Measurements from ENCODE around the gene MPPED2. TPM values are rescaled to one million over a fixed set of nuclear protein-coding genes. Genes with fewer than 3 reads are reported as not detected.

The MPPED2 gene
- total and polyA plus RNA-seq, 4 donors, result 7.1 to 20.4 (median 7.9) TPM

GRCh38 chr11:30412509-30412908, 173.6 kb downstream of the MPPED2 start:
- H3K4me1 ChIP-seq (ENCODE audit: control insufficient read depth in 1 of 2, insufficient read depth in 2 of 2, low read length in 2 of 2), result no peaks in the 10 kb centered on the region
- no peaks in the 10 kb centered on the region for H3K9me3 ChIP-seq (ENCODE audit: control insufficient read depth, low read length)
- H3K27ac ChIP-seq (ENCODE audit: low read depth in 1 of 2, low read length in 2 of 2), result no peak overlapping the region
- intact Hi-C loops (cut with DNase I), result no loop called here
- 66 to 67% methylated on average over 2 of the region's 2 CpGs for WGBS, 2 donors
- H3K4me3 ChIP-seq (ENCODE audit: low read length in 2 of 2), result no peak overlapping the region
- H3K36me3 ChIP-seq (ENCODE audit: control insufficient read depth in 1 of 2, insufficient read depth in 2 of 2, low read length in 1 of 2), result peaks cover 3 to 10% of the 10 kb centered on the region in 2 donors
- DNase-seq (no peak), ATAC-seq (ENCODE audit: low FRiP score) (no peak)
- H3K27me3 ChIP-seq (ENCODE audit: control insufficient read depth in 1 of 2, insufficient read depth in 2 of 2, low read length in 1 of 2), result no peaks in the 10 kb centered on the region

GRCh38 chr11:30411383-30411782, 174.8 kb downstream of the MPPED2 start:
- Histone ChIP-seq H3K27ac (ENCODE audit: low read depth in 1 of 2, low read length in 2 of 2) (no peak overlapping the region), H3K27me3 (ENCODE audit: control insufficient read depth in 1 of 2, insufficient read depth in 2 of 2, low read length in 1 of 2) (no peaks in the 10 kb centered on the region), H3K4me1 (ENCODE audit: control insufficient read depth in 1 of 2, insufficient read depth in 2 of 2, low read length in 2 of 2) (no peaks in the 10 kb centered on the region), H3K9me3 (ENCODE audit: control insufficient read depth, low read length) (no peaks in the 10 kb centered on the region), H3K36me3 (ENCODE audit: control insufficient read depth in 1 of 2, insufficient read depth in 2 of 2, low read length in 1 of 2) (peaks cover 1 to 10% of the 10 kb centered on the region in 2 donors), H3K4me3 (ENCODE audit: low read length in 2 of 2) (no peak overlapping the region)
- intact Hi-C loops (cut with DNase I), result no loop called here
- ATAC-seq (ENCODE audit: low FRiP score) (no peak), DNase-seq (no peak)
- 77 to 82% methylated on average over 7 of the region's 7 CpGs for WGBS, 2 donors

GRCh38 chr11:30406978-30407762, 179.0 kb downstream of the MPPED2 start:
- Histone ChIP-seq H3K4me3 (ENCODE audit: low read length in 2 of 2) (no peak overlapping the region), H3K36me3 (ENCODE audit: control insufficient read depth in 1 of 2, insufficient read depth in 2 of 2, low read length in 1 of 2) (peaks cover 1 to 10% of the 10 kb centered on the region in 2 donors), H3K27ac (ENCODE audit: low read depth in 1 of 2, low read length in 2 of 2) (no peak overlapping the region), H3K9me3 (ENCODE audit: control insufficient read depth, low read length) (no peaks in the 10 kb centered on the region), H3K4me1 (ENCODE audit: control insufficient read depth in 1 of 2, insufficient read depth in 2 of 2, low read length in 2 of 2) (no peaks in the 10 kb centered on the region), H3K27me3 (ENCODE audit: control insufficient read depth in 1 of 2, insufficient read depth in 2 of 2, low read length in 1 of 2) (no peaks in the 10 kb centered on the region)
- WGBS, 2 donors, result 81 to 89% methylated on average over 13 of the region's 13 CpGs
- intact Hi-C loops (cut with DNase I), result no loop called here
- DNase-seq, result no peak
- no peak for ATAC-seq (ENCODE audit: low FRiP score)

GRCh38 chr11:30405385-30405784, 180.8 kb downstream of the MPPED2 start:
- 82 to 89% methylated on average over 3 of the region's 3 CpGs for WGBS, 2 donors

DNA sequence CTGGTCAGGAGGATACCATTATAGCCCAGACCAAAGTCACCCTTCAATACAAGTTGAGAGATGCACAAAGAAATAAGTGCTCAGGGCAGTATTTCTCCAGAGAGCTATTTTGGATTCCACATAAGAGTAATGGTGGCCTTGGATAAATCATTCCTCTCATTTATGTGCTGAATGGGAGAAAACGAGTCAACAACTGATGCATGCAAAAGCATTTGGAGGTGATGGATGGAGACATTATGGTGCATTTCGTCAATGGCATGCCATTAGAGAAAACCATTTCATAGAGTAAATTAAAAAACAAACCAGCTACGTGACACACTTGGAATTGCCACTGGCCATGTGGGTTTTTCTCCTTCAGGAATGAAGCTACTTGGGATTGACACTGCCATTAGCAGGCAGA, 182.0 kb downstream of the MPPED2 start:
- Histone ChIP-seq H3K27ac (ENCODE audit: low read depth in 1 of 2, low read length in 2 of 2) (no peak overlapping the region), H3K27me3 (ENCODE audit: control insufficient read depth in 1 of 2, insufficient read depth in 2 of 2, low read length in 1 of 2) (no peaks in the 10 kb centered on the region), H3K4me3 (ENCODE audit: low read length in 2 of 2) (no peak overlapping the region), H3K4me1 (ENCODE audit: control insufficient read depth in 1 of 2, insufficient read depth in 2 of 2, low read length in 2 of 2) (no peaks in the 10 kb centered on the region), H3K36me3 (ENCODE audit: control insufficient read depth in 1 of 2, insufficient read depth in 2 of 2, low read length in 1 of 2) (peaks cover 0 to 2% of the 10 kb centered on the region in 2 donors), H3K9me3 (ENCODE audit: control insufficient read depth, low read length) (no peaks in the 10 kb centered on the region)
- ATAC-seq (ENCODE audit: low FRiP score), result no peak
- 90 to 94% methylated on average over 3 of the region's 3 CpGs for WGBS, 2 donors
- DNase-seq, result no peak
- intact Hi-C loops (cut with DNase I), result no loop called here

More at GRCh38 chr11:30405385-30405784, 180.8 kb downstream of the MPPED2 start:
- Histone ChIP-seq H3K27me3 (ENCODE audit: control insufficient read depth in 1 of 2, insufficient read depth in 2 of 2, low read length in 1 of 2) (no peaks in the 10 kb centered on the region), H3K4me1 (ENCODE audit: control insufficient read depth in 1 of 2, insufficient read depth in 2 of 2, low read length in 2 of 2) (no peaks in the 10 kb centered on the region), H3K4me3 (ENCODE audit: low read length in 2 of 2) (no peak overlapping the region), H3K27ac (ENCODE audit: low read depth in 1 of 2, low read length in 2 of 2) (no peak overlapping the region), H3K9me3 (ENCODE audit: control insufficient read depth, low read length) (no peaks in the 10 kb centered on the region), H3K36me3 (ENCODE audit: control insufficient read depth in 1 of 2, insufficient read depth in 2 of 2, low read length in 1 of 2) (peaks cover 0 to 10% of the 10 kb centered on the region in 2 donors)
- intact Hi-C loops (cut with DNase I), result no loop called here
- ATAC-seq (ENCODE audit: low FRiP score) (no peak), DNase-seq (no peak)

GRCh38 chr11:30395751-30396150, 190.4 kb downstream of the MPPED2 start:
- peaks cover 4% of the 10 kb centered on the region in 2 donors for H3K4me1 ChIP-seq (ENCODE audit: control insufficient read depth in 1 of 2, insufficient read depth in 2 of 2, low read length in 2 of 2)
- H3K4me3 ChIP-seq (ENCODE audit: low read length in 2 of 2), result no peak overlapping the region
- no peak for DNase-seq
- 42 to 53% methylated on average over 8 of the region's 8 CpGs for WGBS, 2 donors
- no peaks in the 10 kb centered on the region for H3K27me3 ChIP-seq (ENCODE audit: control insufficient read depth in 1 of 2, insufficient read depth in 2 of 2, low read length in 1 of 2)
- intact Hi-C loops (cut with DNase I), result no loop called here
- no peaks in the 10 kb centered on the region for H3K9me3 ChIP-seq (ENCODE audit: control insufficient read depth, low read length)
- H3K36me3 ChIP-seq (ENCODE audit: control insufficient read depth in 1 of 2, insufficient read depth in 2 of 2, low read length in 1 of 2), result no peaks in the 10 kb centered on the region
- ATAC-seq (ENCODE audit: low FRiP score), result no peak
- H3K27ac ChIP-seq (ENCODE audit: low read depth in 1 of 2, low read length in 2 of 2), result no peak overlapping the region

- intact Hi-C loops (cut with DNase I), result no loop called here
- H3K4me1 ChIP-seq (ENCODE audit: control insufficient read depth in 1 of 2, insufficient read depth in 2 of 2, low read length in 2 of 2), result peaks cover 4% of the 10 kb centered on the region in 2 donors
- ATAC-seq (ENCODE audit: low FRiP score), result no peak
- DNase-seq, result no peak
- no peaks in the 10 kb centered on the region for H3K36me3 ChIP-seq (ENCODE audit: control insufficient read depth in 1 of 2, insufficient read depth in 2 of 2, low read length in 1 of 2)
- no peaks in the 10 kb centered on the region for H3K9me3 ChIP-seq (ENCODE audit: control insufficient read depth, low read length)
- H3K4me3 ChIP-seq (ENCODE audit: low read length in 2 of 2), result no peak overlapping the region
- no peaks in the 10 kb centered on the region for H3K27me3 ChIP-seq (ENCODE audit: control insufficient read depth in 1 of 2, insufficient read depth in 2 of 2, low read length in 1 of 2)
- 33 to 34% methylated on average over 1 of the region's 1 CpG for WGBS, 2 donors
- H3K27ac ChIP-seq (ENCODE audit: low read depth in 1 of 2, low read length in 2 of 2), result no peak overlapping the region
Observed at GRCh38 chr11:30393012-30393411, 193.1 kb downstream of the MPPED2 start.

DNA sequence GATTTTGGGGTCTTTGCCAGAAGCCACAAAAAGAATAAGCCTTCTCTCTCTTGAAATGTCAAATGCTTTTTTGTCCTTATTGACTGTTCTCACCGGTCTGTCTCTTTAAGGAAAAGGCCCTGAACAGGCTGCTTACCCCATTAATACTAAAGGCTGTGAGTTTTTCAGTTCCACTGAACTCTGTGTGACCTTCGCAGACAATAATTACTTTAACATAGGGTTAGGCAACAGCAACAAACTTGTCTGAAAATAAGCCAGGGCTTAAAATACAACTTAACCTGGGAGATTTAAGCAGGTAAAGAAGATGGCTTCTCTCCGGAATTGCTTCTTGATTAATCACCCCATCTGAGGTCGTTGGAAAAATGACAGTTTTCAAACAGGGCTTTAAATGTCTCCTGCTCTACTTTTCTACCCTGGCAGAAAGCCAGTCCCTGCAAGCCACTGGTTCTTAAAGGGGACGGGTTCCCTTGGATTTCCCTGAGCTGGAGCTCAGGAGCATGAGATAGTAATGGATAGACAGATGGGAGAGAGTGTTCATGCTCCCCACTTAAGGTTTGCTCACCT, 193.8 kb downstream of the MPPED2 start:
- H3K4me1 ChIP-seq (ENCODE audit: control insufficient read depth in 1 of 2, insufficient read depth in 2 of 2, low read length in 2 of 2), result peaks cover 4% of the 10 kb centered on the region in 2 donors
- no peak for DNase-seq
- H3K4me3 ChIP-seq (ENCODE audit: low read length in 2 of 2), result no peak overlapping the region
- no peaks in the 10 kb centered on the region for H3K27me3 ChIP-seq (ENCODE audit: control insufficient read depth in 1 of 2, insufficient read depth in 2 of 2, low read length in 1 of 2)
- no peaks in the 10 kb centered on the region for H3K9me3 ChIP-seq (ENCODE audit: control insufficient read depth, low read length)
- H3K27ac ChIP-seq (ENCODE audit: low read depth in 1 of 2, low read length in 2 of 2), result no peak overlapping the region
- intact Hi-C loops (cut with DNase I), result no loop called here
- 5 to 8% methylated on average over 5 of the region's 5 CpGs for WGBS, 2 donors
- ATAC-seq (ENCODE audit: low FRiP score), result no peak
- H3K36me3 ChIP-seq (ENCODE audit: control insufficient read depth in 1 of 2, insufficient read depth in 2 of 2, low read length in 1 of 2), result no peaks in the 10 kb centered on the region

- DNase-seq (no peak), ATAC-seq (ENCODE audit: low FRiP score) (no peak)
- H3K9me3 ChIP-seq (ENCODE audit: control insufficient read depth, low read length), result no peaks in the 10 kb centered on the region
- intact Hi-C loops (cut with DNase I), result no loop called here
- peaks cover 0 to 2% of the 10 kb centered on the region in 2 donors for H3K27me3 ChIP-seq (ENCODE audit: control insufficient read depth in 1 of 2, insufficient read depth in 2 of 2, low read length in 1 of 2)
- H3K4me3 ChIP-seq (ENCODE audit: low read length in 2 of 2), result no peak overlapping the region
- no peaks in the 10 kb centered on the region for H3K36me3 ChIP-seq (ENCODE audit: control insufficient read depth in 1 of 2, insufficient read depth in 2 of 2, low read length in 1 of 2)
- H3K4me1 ChIP-seq (ENCODE audit: control insufficient read depth in 1 of 2, insufficient read depth in 2 of 2, low read length in 2 of 2), result peaks cover 4% of the 10 kb centered on the region in 2 donors
- 42 to 51% methylated on average over 3 of the region's 3 CpGs for whole genome bisulfite sequencing, 2 donors
- H3K27ac ChIP-seq (ENCODE audit: low read depth in 1 of 2, low read length in 2 of 2), result no peak overlapping the region
Observed at GRCh38 chr11:30388957-30389356, 197.2 kb downstream of the MPPED2 start.

Data from aorta (tissue), 5 donors.